Neural cell (in vitro differentiated cells): ENCODE data around the gene TSPAN9. TPM values are rescaled to one million over a fixed set of nuclear protein-coding genes. Genes with fewer than 3 reads are reported as not detected.

Source experiments
- H2AFZ ChIP-seq: fragments of 200-600, 300-800 bp; sonication (generic), shearing (Covaris generic); 2 replicates; pipeline ENCODE4 v1.6.0; 2014; ENCODE audit warnings: low read depth, mild to moderate bottlenecking, antibody characterized with exemption, low read length, moderate library complexity
- H3F3A ChIP-seq: fragments of 200-600 bp; shearing (Covaris generic); 2 replicates; pipeline ENCODE4 v1.6.1; 2016; ENCODE audit warnings: mild to moderate bottlenecking, moderate library complexity, mixed read lengths, antibody characterized with exemption, low read length; ENCODE audit not compliant: insufficient read depth, poor library complexity, severe bottlenecking
- H3K27ac ChIP-seq: fragments of 200-600, 300-800 bp; sonication (generic), shearing (Covaris generic); 2 replicates; pipeline ENCODE4 v1.5.1; 2014; ENCODE audit warnings: mild to moderate bottlenecking, low read length, moderate library complexity
- H3K27me3 ChIP-seq: fragments of 300-800, 200-600 bp; sonication (generic), shearing (Covaris generic); 2 replicates; pipeline ENCODE4 v1.6.0; 2014; ENCODE audit warnings: mild to moderate bottlenecking, low read depth, low read length, moderate library complexity; ENCODE audit not compliant: insufficient read depth
- H3K36me3 ChIP-seq: fragments of 300-800, 200-600 bp; sonication (generic), shearing (Covaris generic); 2 replicates; pipeline ENCODE4 v1.5.1; 2014; ENCODE audit warnings: mild to moderate bottlenecking, antibody characterized with exemption, low read length, moderate library complexity; ENCODE audit not compliant: insufficient read depth
- H3K4me2 ChIP-seq: fragments of 300-800, 200-600 bp; sonication (generic), shearing (Covaris generic); 2 replicates; pipeline ENCODE4 v1.6.0; 2014; ENCODE audit warnings: mild to moderate bottlenecking, low read length
- H3K4me3 ChIP-seq: fragments of 300-800, 200-600 bp; sonication (generic), shearing (Covaris generic); 2 replicates; pipeline ENCODE4 v1.5.1; 2014; ENCODE audit warnings: mild to moderate bottlenecking, low read length, moderate library complexity
- H3K79me2 ChIP-seq: fragments of 200-600 bp; shearing (Covaris generic); replicated peaks from 2 replicates; pipeline ENCODE4 v1.6.0; 2014; ENCODE audit warnings: mild to moderate bottlenecking, low read length, moderate library complexity; ENCODE audit not compliant: insufficient read depth
- H3K9ac ChIP-seq: fragments of 300-800, 200-600 bp; sonication (generic), shearing (Covaris generic); 2 replicates; pipeline ENCODE4 v1.6.1; 2016; ENCODE audit warnings: mild to moderate bottlenecking, low read length, mixed read lengths
- H3K9me2 ChIP-seq: fragments of 200-600 bp; shearing (Covaris generic); 2 replicates; pipeline ENCODE4 v1.6.1; 2016; ENCODE audit warnings: mild to moderate bottlenecking, low read length, mixed read lengths; ENCODE audit not compliant: insufficient read depth
- H3K9me3 ChIP-seq: fragments of 200-600, 300-800 bp; sonication (generic), shearing (Covaris generic); 2 replicates; pipeline ENCODE4 v1.6.1; 2016; ENCODE audit warnings: mild to moderate bottlenecking, mixed run types, low read length, moderate library complexity, mixed read lengths
- H4K20me1 ChIP-seq: fragments of 200-600 bp; shearing (Covaris generic); 2 replicates; pipeline ENCODE4 v1.6.1; 2016; ENCODE audit warnings: mild to moderate bottlenecking, mixed run types; ENCODE audit not compliant: insufficient read depth
- CTCF ChIP-seq: fragments of 450-650 bp; IDR thresholded peaks from 2 replicates; pipeline ENCODE4 v1.5.1; 2014; ENCODE audit warnings: antibody characterized with exemption, mild to moderate bottlenecking, moderate library complexity; ENCODE audit not compliant: poor library complexity, severe bottlenecking
- EP300 ChIP-seq: fragments of 450-650 bp; conservative IDR thresholded peaks from 2 replicates; pipeline ENCODE4 v1.6.1; 2014; ENCODE audit warnings: antibody characterized with exemption, mild to moderate bottlenecking, moderate library complexity; ENCODE audit not compliant: poor library complexity, severe bottlenecking
- EZH2 ChIP-seq: fragments of 200-600, 300-800 bp; shearing (Covaris generic), sonication (generic); IDR thresholded peaks from 2 replicates; pipeline ENCODE4 v1.6.1; 2014; ENCODE audit warnings: antibody characterized with exemption, low read length, borderline replicate concordance, mild to moderate bottlenecking; ENCODE audit not compliant: insufficient read depth, poor library complexity, severe bottlenecking
- MXI1 ChIP-seq: fragments of 450-650 bp; conservative IDR thresholded peaks from 2 replicates; pipeline ENCODE4 v1.6.1; 2014; ENCODE audit warnings: antibody characterized with exemption, mild to moderate bottlenecking; ENCODE audit not compliant: poor library complexity, severe bottlenecking
- POLR2AphosphoS5 ChIP-seq: IDR thresholded peaks from 2 replicates; pipeline ENCODE4 v1.6.1; 2012
- RAD21 ChIP-seq: fragments of 450-650 bp; conservative IDR thresholded peaks from 2 replicates; pipeline ENCODE4 v1.6.1; 2014; ENCODE audit warnings: antibody characterized with exemption, mild to moderate bottlenecking, moderate library complexity
- REST ChIP-seq: IDR thresholded peaks from 2 replicates; pipeline ENCODE4 v1.6.1; 2012; ENCODE audit warnings: borderline replicate concordance
- SMC3 ChIP-seq: fragments of 450-650 bp; conservative IDR thresholded peaks from 2 replicates; pipeline ENCODE4 v1.6.1; 2014; ENCODE audit warnings: antibody characterized with exemption, mild to moderate bottlenecking, moderate library complexity; ENCODE audit not compliant: poor library complexity
- TAF1 ChIP-seq: IDR thresholded peaks from 2 replicates; pipeline ENCODE4 v1.6.1; 2012; ENCODE audit warnings: low read depth
- polyA plus RNA-seq: library from polyadenylated mRNA; depleted of rRNA; stranded (reverse); fragments of >200 nt; gene quantifications from 2 replicates; pipeline ENCODE4 v1.2.3, GENCODE V29; 2014

Gene TSPAN9
- polyA plus RNA-seq, 1 donor from 2014 or later: 11.9 TPM

- no peaks in the 10 kb centered on the region for H3K79me2 ChIP-seq
- H3K4me2 ChIP-seq: no peak overlapping the region
- no peak overlapping the region for H2AFZ ChIP-seq
- H3K27ac ChIP-seq: no peak overlapping the region
- no peak overlapping the region for H3K9ac ChIP-seq
- H3K36me3 ChIP-seq: no peaks in the 10 kb centered on the region
- no peaks in the 10 kb centered on the region for H3K9me2 ChIP-seq
- no peak overlapping the region for H3K4me3 ChIP-seq
- TF ChIP-seq EP300: no peak
- no peak for TF ChIP-seq REST
- no peak for TF ChIP-seq POLR2AphosphoS5
- TF ChIP-seq RAD21: no peak
- no peak for TF ChIP-seq SMC3
- TF ChIP-seq CTCF: no peak
- no peaks in the 10 kb centered on the region for H4K20me1 ChIP-seq
- no peaks in the 10 kb centered on the region for H3F3A ChIP-seq
- H3K27me3 ChIP-seq: no peaks in the 10 kb centered on the region
- H3K9me3 ChIP-seq: no peaks in the 10 kb centered on the region
These were observed 159.4 kb downstream of the TSPAN9 start for GRCh38 chr12:3236345-3237187.

- no peaks in the 10 kb centered on the region for H3F3A ChIP-seq
- H3K27me3 ChIP-seq: no peaks in the 10 kb centered on the region
- H3K27ac ChIP-seq: no peak overlapping the region
- no peak overlapping the region for H3K4me2 ChIP-seq
- H3K79me2 ChIP-seq: no peaks in the 10 kb centered on the region
- H3K9ac ChIP-seq: no peak overlapping the region
- no peaks in the 10 kb centered on the region for H3K9me3 ChIP-seq
- no peak overlapping the region for H2AFZ ChIP-seq
- no peak overlapping the region for H3K4me3 ChIP-seq
- H3K9me2 ChIP-seq: no peaks in the 10 kb centered on the region
- no peak for TF ChIP-seq MXI1
- TF ChIP-seq CTCF: no peak
- no peak for TF ChIP-seq RAD21
- TF ChIP-seq EZH2: no peak
- TF ChIP-seq EP300: no peak
- no peak for TF ChIP-seq POLR2AphosphoS5
- TF ChIP-seq REST: no peak
- no peak for TF ChIP-seq SMC3
- TF ChIP-seq TAF1: no peak
- no peaks in the 10 kb centered on the region for H3K36me3 ChIP-seq
- no peaks in the 10 kb centered on the region for H4K20me1 ChIP-seq
These were observed 161.0 kb downstream of the TSPAN9 start for GRCh38 chr12:3238196-3238595.
